GM19324 (cell line): ENCODE data around the gene TP53BP1.

Experiments
- ATAC-seq: cut with Tn5 transposase; IDR thresholded peaks from one replicate; pipeline ENCODE4 v1.9.1; 2021; ENCODE audit warnings: mild to moderate bottlenecking, moderate library complexity; ENCODE audit not compliant: unreplicated experiment, low FRiP score

The TP53BP1 gene

GRCh38 chr15:43493703-43494472 lies 932 bp upstream of the TP53BP1 start:
- ATAC-seq: no peak

GRCh38 chr15:43492266-43492665 lies 690 bp downstream of the TP53BP1 start:
- ATAC-seq: no peak

GRCh38 chr15:43489191-43489590 lies 3.8 kb downstream of the TP53BP1 start:
- ATAC-seq: no peak

GRCh38 chr15:43488790-43489189 lies 4.2 kb downstream of the TP53BP1 start:
- no peak for ATAC-seq

- no peak for ATAC-seq
Measured at GRCh38 chr15:43487271-43487895, 5.6 kb downstream of the TP53BP1 start.

GRCh38 chr15:43484455-43484854 lies 8.5 kb downstream of the TP53BP1 start:
- no peak for ATAC-seq

GRCh38 chr15:43483297-43484128 lies 9.4 kb downstream of the TP53BP1 start:
- ATAC-seq: no peak

- no peak for ATAC-seq
Measured at GRCh38 chr15:43473885-43474284, 19.1 kb downstream of the TP53BP1 start.

GRCh38 chr15:43471975-43472374 lies 21.0 kb downstream of the TP53BP1 start:
- no peak for ATAC-seq

- ATAC-seq: no peak
Measured at GRCh38 chr15:43469867-43470266, 23.1 kb downstream of the TP53BP1 start.

- ATAC-seq: no peak
Measured at GRCh38 chr15:43465100-43465499, 27.9 kb downstream of the TP53BP1 start.

- ATAC-seq: no peak
Measured at GRCh38 chr15:43463998-43464397, 29.0 kb downstream of the TP53BP1 start.

- ATAC-seq: no peak
Measured at GRCh38 chr15:43463507-43463906, 29.4 kb downstream of the TP53BP1 start.

- no peak for ATAC-seq
Measured at GRCh38 chr15:43449981-43450380, 43.0 kb downstream of the TP53BP1 start.

GRCh38 chr15:43446344-43446743 lies 46.6 kb downstream of the TP53BP1 start:
- ATAC-seq: no peak

GRCh38 chr15:43441316-43441715 lies 51.6 kb downstream of the TP53BP1 start:
- ATAC-seq: no peak

- no peak for ATAC-seq
Measured at GRCh38 chr15:43440721-43441281, 52.2 kb downstream of the TP53BP1 start.

- ATAC-seq: no peak
Measured at GRCh38 chr15:43439268-43439667, 53.7 kb downstream of the TP53BP1 start.

GRCh38 chr15:43436395-43436794 lies 56.6 kb downstream of the TP53BP1 start:
- no peak for ATAC-seq

GRCh38 chr15:43434446-43434845 lies 58.5 kb downstream of the TP53BP1 start:
- ATAC-seq: no peak
